Osteocyte (in vitro differentiated cells): ENCODE measurements around the gene MBNL2. TPM values are rescaled to one million over a fixed set of nuclear protein-coding genes. Genes with fewer than 3 reads are reported as not detected.

ENCODE experiments used
- DNase-seq: peaks from one replicate; pipeline ENCODE4 v3.0.0; 2021; ENCODE audit warnings: mixed read lengths; ENCODE audit not compliant: unreplicated experiment; ENCODE audit errors: extremely low spot score
- H3K27ac Mint-ChIP-seq: one replicate; pipeline ENCODE4 v1.8.0; 2021; ENCODE audit warnings: mild to moderate bottlenecking, mixed read lengths; ENCODE audit not compliant: unreplicated experiment
- H3K27me3 Mint-ChIP-seq: one replicate; pipeline ENCODE4 v1.8.0; 2021; ENCODE audit warnings: mixed read lengths; ENCODE audit not compliant: unreplicated experiment
- H3K36me3 Mint-ChIP-seq: one replicate; pipeline ENCODE4 v1.8.0; 2021; ENCODE audit warnings: mixed read lengths; ENCODE audit not compliant: unreplicated experiment
- H3K4me1 Mint-ChIP-seq: one replicate; pipeline ENCODE4 v1.8.0; 2021; ENCODE audit warnings: mixed read lengths; ENCODE audit not compliant: unreplicated experiment
- H3K4me3 Mint-ChIP-seq: one replicate; pipeline ENCODE4 v1.8.0; 2021; ENCODE audit warnings: mild to moderate bottlenecking, moderate library complexity, mixed read lengths; ENCODE audit not compliant: unreplicated experiment
- H3K9me3 Mint-ChIP-seq: one replicate; pipeline ENCODE4 v1.8.0; 2021; ENCODE audit warnings: mixed read lengths; ENCODE audit not compliant: unreplicated experiment
- CTCF ChIP-seq: fragments of 200-600 bp; sonication (generic); IDR thresholded peaks from 2 replicates; pipeline ENCODE4 v1.5.0; 2021; ENCODE audit warnings: antibody characterized with exemption, mild to moderate bottlenecking, moderate library complexity
- long read RNA-seq: library from polyadenylated mRNA; unstranded; transcript quantifications from one replicate; pipeline ENCODE4 v2.0.0, GENCODE V29; 2021
- total RNA-seq: library from RNA; stranded (reverse); gene quantifications from 2 replicates; pipeline ENCODE4 v1.2.1, GENCODE V29; 2021

MBNL2 gene
- total RNA-seq, result 66.6 and 71.8 TPM in 2 replicates
- long read RNA-seq, full-length matches to known transcripts, result 129 of 331 reads
- long read RNA-seq, partial matches to known transcripts, result 41 of 331 reads
- long read RNA-seq, other reads (novel, unspliced or antisense), result 161 of 331 reads

- no peaks in the 10 kb centered on the region for H3K9me3 Mint-ChIP-seq
- TF ChIP-seq CTCF, result no peak
- H3K4me1 Mint-ChIP-seq, result peaks cover 38% of the 10 kb centered on the region
Observed at GRCh38 chr13:97221989-97222700, at the start of gene MBNL2. Gene MBNL2 (plus strand): TSS chr13:97222333. CDS start chr13:97276236, 53,903 bp downstream.

GRCh38 chr13:97174638-97175037 lies 47.5 kb upstream of the MBNL2 start:
- DNase-seq, result no peak
- H3K27me3 Mint-ChIP-seq, result peaks cover 5% of the 10 kb centered on the region

More at GRCh38 chr13:97221989-97222700, at the start of gene MBNL2:
- peaks cover 2% of the 10 kb centered on the region for H3K36me3 Mint-ChIP-seq
- no peaks in the 10 kb centered on the region for H3K27me3 Mint-ChIP-seq
- peak within 1 kb of the TSS; percentile 93 for H3K4me3 Mint-ChIP-seq
- peak; percentile 93 for DNase-seq
- H3K27ac Mint-ChIP-seq, result peak within 1 kb of the TSS; percentile 95

GRCh38 chr13:97175041-97175440 lies 47.1 kb upstream of the MBNL2 start:
- H3K4me1 Mint-ChIP-seq, result no peaks in the 10 kb centered on the region
- no peak for TF ChIP-seq CTCF
- H3K9me3 Mint-ChIP-seq, result no peaks in the 10 kb centered on the region
- DNase-seq, result no peak
- H3K27ac Mint-ChIP-seq, result no peak overlapping the region
- H3K36me3 Mint-ChIP-seq, result no peaks in the 10 kb centered on the region
- peaks cover 5% of the 10 kb centered on the region for H3K27me3 Mint-ChIP-seq
- no peak overlapping the region for H3K4me3 Mint-ChIP-seq

More at GRCh38 chr13:97174638-97175037, 47.5 kb upstream of the MBNL2 start:
- TF ChIP-seq CTCF, result no peak
- no peaks in the 10 kb centered on the region for H3K4me1 Mint-ChIP-seq
- no peaks in the 10 kb centered on the region for H3K9me3 Mint-ChIP-seq
- H3K27ac Mint-ChIP-seq, result no peak overlapping the region
- H3K36me3 Mint-ChIP-seq, result no peaks in the 10 kb centered on the region
- no peak overlapping the region for H3K4me3 Mint-ChIP-seq

- no peak for TF ChIP-seq CTCF
- Mint-ChIP-seq H3K9me3 (no peaks in the 10 kb centered on the region), H3K4me3 (no peak overlapping the region), H3K36me3 (no peaks in the 10 kb centered on the region), H3K4me1 (no peaks in the 10 kb centered on the region), H3K27ac (no peak overlapping the region), H3K27me3 (peaks cover 12% of the 10 kb centered on the region)
- DNase-seq, result no peak
Observed at GRCh38 chr13:97179501-97179900, 42.6 kb upstream of the MBNL2 start.

- no peak for DNase-seq
- H3K4me1 Mint-ChIP-seq, result no peaks in the 10 kb centered on the region
- H3K27me3 Mint-ChIP-seq, result peaks cover 16% of the 10 kb centered on the region
- H3K36me3 Mint-ChIP-seq, result no peaks in the 10 kb centered on the region
- H3K9me3 Mint-ChIP-seq, result no peaks in the 10 kb centered on the region
- no peak overlapping the region for H3K4me3 Mint-ChIP-seq
- H3K27ac Mint-ChIP-seq, result no peak overlapping the region
- TF ChIP-seq CTCF, result no peak
Observed at GRCh38 chr13:97182111-97182890, 39.8 kb upstream of the MBNL2 start.
